RWPE2 (cell line): ENCODE data around the gene ZBTB25.
A peak's percentile ranks its signal among the peaks of the same experiment; 100 is the strongest.

Source experiments
- ATAC-seq: fragments of 200-7000 bp; cut with Tn5 transposase; 3 replicates; pipeline ENCODE4 v1.9.1; 2021; ENCODE audit warnings: low read depth
- DNase-seq: peaks from one replicate; pipeline ENCODE4 v3.0.0-alpha.2; 2020; ENCODE audit warnings: low spot score
- H3K27ac ChIP-seq: fragments of 450-650 bp; 2 replicates; pipeline ENCODE4 v1.5.1; 2017; ENCODE audit warnings: mild to moderate bottlenecking; ENCODE audit not compliant: poor library complexity, severe bottlenecking
- H3K27me3 ChIP-seq: fragments of 250-450 bp; sonication (Bioruptor Pico); 2 replicates; pipeline ENCODE4 v1.5.1; 2021; ENCODE audit warnings: mild to moderate bottlenecking, moderate library complexity; ENCODE audit not compliant: insufficient read depth, poor library complexity, severe bottlenecking
- H3K36me3 ChIP-seq: fragments of 250-450 bp; sonication (Bioruptor Pico); 2 replicates; pipeline ENCODE4 v1.5.1; 2020; ENCODE audit warnings: low read depth, mild to moderate bottlenecking, moderate library complexity
- H3K4me1 ChIP-seq: fragments of 250-450 bp; sonication (Bioruptor Pico); 2 replicates; pipeline ENCODE4 v1.5.1; 2021; ENCODE audit warnings: mild to moderate bottlenecking, moderate library complexity; ENCODE audit not compliant: insufficient read depth, poor library complexity, severe bottlenecking
- H3K4me3 ChIP-seq: fragments of 250-450 bp; sonication (Bioruptor Pico); 2 replicates; pipeline ENCODE4 v1.5.1; 2021; ENCODE audit warnings: mild to moderate bottlenecking, moderate library complexity; ENCODE audit not compliant: severe bottlenecking
- H3K9me3 ChIP-seq: fragments of 250-450 bp; sonication (Bioruptor Pico); 2 replicates; pipeline ENCODE4 v1.5.1; 2021; ENCODE audit warnings: mild to moderate bottlenecking, moderate library complexity; ENCODE audit not compliant: severe bottlenecking
- CTCF ChIP-seq: fragments of 450-650 bp; IDR thresholded peaks from one replicate; pipeline ENCODE4 v1.5.1; 2017; ENCODE audit warnings: mild to moderate bottlenecking, moderate library complexity; ENCODE audit not compliant: poor library complexity, severe bottlenecking

ZBTB25 gene

DNA sequence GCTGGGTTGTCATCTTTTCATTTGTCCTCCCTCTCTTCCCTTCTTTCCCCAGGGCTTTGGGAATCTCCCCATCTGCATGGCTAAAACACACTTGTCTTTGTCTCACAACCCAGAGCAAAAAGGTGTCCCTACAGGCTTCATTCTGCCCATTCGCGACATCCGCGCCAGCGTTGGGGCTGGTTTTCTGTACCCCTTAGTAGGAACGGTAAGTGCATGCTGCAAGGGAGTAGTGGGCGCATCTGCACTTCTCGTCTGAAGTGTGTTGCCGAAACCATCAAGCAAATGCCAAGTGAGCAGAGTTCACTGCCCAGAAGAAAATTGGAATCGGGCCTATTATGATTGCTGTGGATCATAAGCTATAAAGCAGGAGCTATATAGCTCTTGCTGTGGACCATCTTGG, 49.0 kb downstream of the ZBTB25 start:
- H3K36me3 ChIP-seq = peaks cover 96% of the 10 kb centered on the region
- no peak for ATAC-seq

GRCh38 chr14:64450255-64450654, 53.4 kb downstream of the ZBTB25 start:
- TF ChIP-seq CTCF = no peak
- Histone ChIP-seq H3K27me3 (no peaks in the 10 kb centered on the region), H3K4me3 (no peak overlapping the region), H3K36me3 (peaks cover 94% of the 10 kb centered on the region), H3K4me1 (no peaks in the 10 kb centered on the region), H3K9me3 (no peaks in the 10 kb centered on the region), H3K27ac (no peak overlapping the region)
- DNase-seq (no peak), ATAC-seq (no peak)

More for the DNA sequence above, 49.0 kb downstream of the ZBTB25 start:
- Histone ChIP-seq H3K4me3 (no peak overlapping the region), H3K27ac (no peak overlapping the region), H3K27me3 (no peaks in the 10 kb centered on the region), H3K9me3 (no peaks in the 10 kb centered on the region), H3K4me1 (no peaks in the 10 kb centered on the region)
- no peak for TF ChIP-seq CTCF
- no peak for DNase-seq

GRCh38 chr14:64447876-64448670, 55.6 kb downstream of the ZBTB25 start:
- TF ChIP-seq CTCF = no peak
- ATAC-seq = no peak
- Histone ChIP-seq H3K4me1 (no peaks in the 10 kb centered on the region), H3K4me3 (no peak overlapping the region), H3K27me3 (no peaks in the 10 kb centered on the region), H3K9me3 (no peaks in the 10 kb centered on the region), H3K36me3 (peaks cover 92% of the 10 kb centered on the region), H3K27ac (no peak overlapping the region)
- DNase-seq = no peak

- H3K4me1 ChIP-seq = no peaks in the 10 kb centered on the region
- no peaks in the 10 kb centered on the region for H3K27me3 ChIP-seq
- no peaks in the 10 kb centered on the region for H3K9me3 ChIP-seq
- peaks cover 92% of the 10 kb centered on the region for H3K36me3 ChIP-seq
- H3K27ac ChIP-seq = no peak overlapping the region
- no peak overlapping the region for H3K4me3 ChIP-seq
- no peak for DNase-seq
- peak; percentile 59 for ATAC-seq
- no peak for TF ChIP-seq CTCF
Measured at GRCh38 chr14:64444984-64445845, 58.4 kb downstream of the ZBTB25 start.
